Neural cell (in vitro differentiated cells): ENCODE data around the gene TMEM205.

Experiments used
- CTCF ChIP-seq: fragments of 450-650 bp; IDR thresholded peaks from 2 replicates; pipeline ENCODE4 v1.5.1; 2014; ENCODE audit warnings: antibody characterized with exemption, mild to moderate bottlenecking, moderate library complexity; ENCODE audit not compliant: poor library complexity, severe bottlenecking
- EZH2 ChIP-seq: fragments of 200-600, 300-800 bp; shearing (Covaris generic), sonication (generic); IDR thresholded peaks from 2 replicates; pipeline ENCODE4 v1.6.1; 2014; ENCODE audit warnings: antibody characterized with exemption, low read length, borderline replicate concordance, mild to moderate bottlenecking; ENCODE audit not compliant: insufficient read depth, poor library complexity, severe bottlenecking
- MXI1 ChIP-seq: fragments of 450-650 bp; conservative IDR thresholded peaks from 2 replicates; pipeline ENCODE4 v1.6.1; 2014; ENCODE audit warnings: antibody characterized with exemption, mild to moderate bottlenecking; ENCODE audit not compliant: poor library complexity, severe bottlenecking
- TAF1 ChIP-seq: IDR thresholded peaks from 2 replicates; pipeline ENCODE4 v1.6.1; 2012; ENCODE audit warnings: low read depth
- TF ChIP-seq, protein P1 (sequence below): IDR thresholded peaks from 2 replicates; pipeline ENCODE4 v1.6.1; 2012; ENCODE audit warnings: borderline replicate concordance

GRCh38 chr19:11378319-11379189 is 32.5 kb upstream of the TMEM205 start:
- TF ChIP-seq MXI1 (no peak), CTCF (peak; percentile 55), EZH2 (no peak), TAF1 (no peak)
- TF ChIP-seq, protein P1, sequence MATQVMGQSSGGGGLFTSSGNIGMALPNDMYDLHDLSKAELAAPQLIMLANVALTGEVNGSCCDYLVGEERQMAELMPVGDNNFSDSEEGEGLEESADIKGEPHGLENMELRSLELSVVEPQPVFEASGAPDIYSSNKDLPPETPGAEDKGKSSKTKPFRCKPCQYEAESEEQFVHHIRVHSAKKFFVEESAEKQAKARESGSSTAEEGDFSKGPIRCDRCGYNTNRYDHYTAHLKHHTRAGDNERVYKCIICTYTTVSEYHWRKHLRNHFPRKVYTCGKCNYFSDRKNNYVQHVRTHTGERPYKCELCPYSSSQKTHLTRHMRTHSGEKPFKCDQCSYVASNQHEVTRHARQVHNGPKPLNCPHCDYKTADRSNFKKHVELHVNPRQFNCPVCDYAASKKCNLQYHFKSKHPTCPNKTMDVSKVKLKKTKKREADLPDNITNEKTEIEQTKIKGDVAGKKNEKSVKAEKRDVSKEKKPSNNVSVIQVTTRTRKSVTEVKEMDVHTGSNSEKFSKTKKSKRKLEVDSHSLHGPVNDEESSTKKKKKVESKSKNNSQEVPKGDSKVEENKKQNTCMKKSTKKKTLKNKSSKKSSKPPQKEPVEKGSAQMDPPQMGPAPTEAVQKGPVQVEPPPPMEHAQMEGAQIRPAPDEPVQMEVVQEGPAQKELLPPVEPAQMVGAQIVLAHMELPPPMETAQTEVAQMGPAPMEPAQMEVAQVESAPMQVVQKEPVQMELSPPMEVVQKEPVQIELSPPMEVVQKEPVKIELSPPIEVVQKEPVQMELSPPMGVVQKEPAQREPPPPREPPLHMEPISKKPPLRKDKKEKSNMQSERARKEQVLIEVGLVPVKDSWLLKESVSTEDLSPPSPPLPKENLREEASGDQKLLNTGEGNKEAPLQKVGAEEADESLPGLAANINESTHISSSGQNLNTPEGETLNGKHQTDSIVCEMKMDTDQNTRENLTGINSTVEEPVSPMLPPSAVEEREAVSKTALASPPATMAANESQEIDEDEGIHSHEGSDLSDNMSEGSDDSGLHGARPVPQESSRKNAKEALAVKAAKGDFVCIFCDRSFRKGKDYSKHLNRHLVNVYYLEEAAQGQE: no peak
